Ammon's horn (tissue), 1 donor: ENCODE measurements around the gene OR10A3.

Experiments
- DNase-seq: peaks from one replicate; pipeline ENCODE4 v3.0.0-alpha.2; 2016; ENCODE audit warnings: low spot score

OR10A3 gene

GRCh38 chr11:7892059-7892699 lies 49.3 kb downstream of the OR10A3 start:
- DNase-seq = no peak

- DNase-seq = no peak
Measured at GRCh38 chr11:7890417-7891172, 50.9 kb downstream of the OR10A3 start.

DNA sequence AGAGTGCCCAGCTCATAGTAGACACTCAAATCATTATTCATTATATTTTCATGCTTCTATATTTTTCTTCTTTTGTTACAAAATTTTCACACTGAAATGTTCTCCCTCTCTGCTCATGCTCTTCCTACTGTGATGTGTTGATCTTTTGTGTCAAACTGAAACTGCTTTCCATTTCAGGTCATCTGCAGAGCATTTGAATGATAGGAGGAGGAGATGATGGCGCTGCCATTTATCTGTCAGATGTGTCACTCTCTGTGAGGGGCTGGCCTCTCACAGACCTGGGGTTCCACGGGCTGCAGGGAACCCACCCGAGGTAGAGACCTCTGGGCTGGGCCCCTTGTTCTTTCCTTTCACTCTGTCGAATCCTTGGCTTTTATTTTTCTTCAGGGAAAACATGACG lies 51.5 kb downstream of the OR10A3 start:
- DNase-seq = no peak
